GM13976 (cell line): ENCODE measurements around the gene ZNF727.
"Not testable (repeated sequence)": the region's sequence is repeated elsewhere in the genome, so short reads cannot be mapped to it uniquely, and the experiment has no call there.

Source experiments
- DNase-seq: peaks from one replicate; pipeline ENCODE4 v3.0.0; 2012; ENCODE audit warnings: low spot score
- CTCF ChIP-seq: IDR thresholded peaks from 2 replicates; pipeline ENCODE4 v1.5.1; 2012; ENCODE audit warnings: borderline replicate concordance, mild to moderate bottlenecking; ENCODE audit not compliant: insufficient read depth; ENCODE audit errors: extremely low read depth, missing control alignments, control extremely low read depth
- in situ Hi-C: fragments of 300-500 bp; cut with MboI; formaldehyde crosslinking; loops from one replicate; pipeline ENCODE4 v1.12.0; 2022; ENCODE audit warnings: low sequenced_read_pairs, mixed read lengths, inconsistent platforms; ENCODE audit not compliant: unreplicated experiment

ZNF727 gene

GRCh38 chr7:64045301-64046040 lies at the start of gene ZNF727:
Gene ZNF727 (plus strand): TSS chr7:64045434. CDS start chr7:64045622, 188 bp downstream.
- no peak for TF ChIP-seq CTCF
- no peak for DNase-seq
- in situ Hi-C loops, result no loop called here

- in situ Hi-C loops, result no loop called here
- TF ChIP-seq CTCF, result no peak
- DNase-seq, result no peak
Measured at GRCh38 chr7:63998549-63998948, 46.7 kb upstream of the ZNF727 start, which contains the start of gene ZNF722. Gene ZNF722 (plus strand): TSS chr7:63998849. CDS start chr7:63998962, 113 bp downstream.

DNA sequence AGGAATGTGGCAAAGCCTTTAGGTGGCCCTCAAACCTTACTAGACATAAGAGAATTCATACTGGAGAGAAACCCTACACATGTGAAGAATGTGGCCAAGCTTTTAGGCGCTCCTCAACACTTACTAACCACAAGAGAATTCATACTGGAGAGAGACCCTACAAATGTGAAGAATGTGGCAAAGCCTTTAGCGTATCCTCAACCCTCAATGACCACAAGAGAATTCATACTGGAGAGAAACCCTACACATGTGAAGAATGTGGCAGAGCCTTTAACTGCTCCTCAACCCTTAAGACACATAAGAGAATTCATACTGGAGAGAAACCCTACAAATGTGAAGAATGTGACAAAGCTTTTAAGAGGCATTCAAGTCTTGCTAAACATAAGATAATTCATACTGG lies 29.7 kb upstream of the ZNF727 start:
- in situ Hi-C loops, DNase-seq: not testable (repeated sequence)

- in situ Hi-C loops, result no loop called here
- no peak for DNase-seq
- TF ChIP-seq CTCF, result no peak
Measured at GRCh38 chr7:64035388-64035787, 9.8 kb upstream of the ZNF727 start.

DNA sequence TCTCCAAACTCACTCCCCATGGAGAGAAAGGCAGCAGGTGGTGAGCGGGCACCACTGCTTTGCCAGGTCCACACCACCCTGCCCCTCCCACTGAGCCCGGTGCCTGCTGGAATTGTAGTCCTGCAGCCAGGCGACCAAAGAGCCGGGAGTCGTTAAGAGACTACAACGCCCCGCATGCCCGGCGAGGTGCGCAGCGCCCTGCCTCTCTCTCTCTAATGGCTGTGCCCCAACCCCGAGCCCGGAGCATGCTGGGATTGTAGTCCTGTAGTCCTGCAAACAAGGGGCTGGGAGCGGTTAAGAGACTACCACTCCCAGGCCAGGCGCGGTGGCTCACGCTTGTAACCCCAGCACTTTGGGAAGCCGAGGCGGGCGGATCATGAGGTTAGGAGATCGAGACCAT lies 8.1 kb upstream of the ZNF727 start:
- DNase-seq, result no peak
- no peak for TF ChIP-seq CTCF
- in situ Hi-C loops, result no loop called here

DNA sequence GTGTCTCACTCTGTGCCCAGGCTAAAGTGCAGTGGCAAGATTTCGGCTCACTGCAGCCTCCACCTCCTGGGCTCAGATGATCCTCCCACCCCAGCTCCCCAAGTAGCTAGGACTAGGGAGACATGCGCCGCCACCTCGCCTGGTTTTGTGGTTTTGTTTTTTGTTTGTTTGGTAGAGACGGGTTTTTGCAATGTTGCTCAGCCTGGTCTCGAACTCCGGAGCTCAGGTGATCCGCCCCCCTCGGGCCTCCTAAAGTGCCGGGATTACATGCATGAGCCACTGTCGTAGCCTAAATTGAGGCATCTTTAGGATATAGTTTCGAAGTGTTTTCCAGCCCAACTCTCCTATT lies 781 bp downstream of the ZNF727 start:
- TF ChIP-seq CTCF, result no peak
- DNase-seq, result no peak
- in situ Hi-C loops, result no loop called here

- in situ Hi-C loops, DNase-seq: not testable (repeated sequence)
Measured at GRCh38 chr7:64077837-64078698, 32.8 kb downstream of the ZNF727 start.
